Liver (tissue), 9 donors: ENCODE results near the gene SLIT3. TPM values are rescaled to one million over a fixed set of nuclear protein-coding genes. Genes with fewer than 3 reads are reported as not detected.
A peak's percentile ranks its signal among the peaks of the same experiment; 100 is the strongest.

Source experiments
- DNase-seq: peaks from one replicate; pipeline ENCODE4 v3.0.0-alpha.2; 2017; ENCODE audit warnings: low spot score
- H3K27ac ChIP-seq, 2 donors: one replicate each; pipeline ENCODE4 v1.7.0; 2013; ENCODE audit warnings: inconsistent platforms in 2 of 2, low read length in 2 of 2, control low read depth in 1 of 2, low read depth in 1 of 2, mild to moderate bottlenecking in 1 of 2
- H3K27me3 ChIP-seq, 4 donors: one replicate each; pipeline versions ENCODE4 v1.6.1 to v1.7.0; 2013; ENCODE audit warnings: low read length in 3 of 4, inconsistent platforms in 1 of 4, mild to moderate bottlenecking in 1 of 4, moderate library complexity in 1 of 4; ENCODE audit not compliant: control insufficient read depth in 4 of 4, insufficient read depth in 4 of 4
- H3K36me3 ChIP-seq, 4 donors: one replicate each; pipeline versions ENCODE4 v1.6.1 to v1.7.0; 2013; ENCODE audit warnings: low read length in 3 of 4, mild to moderate bottlenecking in 3 of 4, low read depth in 1 of 4, moderate library complexity in 1 of 4; ENCODE audit not compliant: control insufficient read depth in 4 of 4, insufficient read depth in 3 of 4
- H3K4me1 ChIP-seq, 4 donors: one replicate each; pipeline versions ENCODE4 v1.6.1 to v1.7.0; 2013; ENCODE audit warnings: low read length in 3 of 4, mild to moderate bottlenecking in 3 of 4, moderate library complexity in 1 of 4; ENCODE audit not compliant: control insufficient read depth in 4 of 4, insufficient read depth in 4 of 4
- H3K4me3 ChIP-seq, 3 donors: one replicate each; pipeline versions ENCODE4 v1.6.1 to v1.7.0; 2013; ENCODE audit warnings: low read length in 3 of 3, control low read depth in 1 of 3, low read depth in 1 of 3, mild to moderate bottlenecking in 1 of 3
- H3K9ac ChIP-seq, 2 donors: one replicate each; pipeline ENCODE4 v1.7.0; 2013; ENCODE audit warnings: low read length in 2 of 2, mild to moderate bottlenecking in 2 of 2, moderate library complexity in 2 of 2, control low read depth in 1 of 2, low read depth in 1 of 2
- H3K9me3 ChIP-seq, 4 donors: one replicate each; pipeline versions ENCODE4 v1.6.1 to v1.7.0; 2013; ENCODE audit warnings: low read length in 3 of 4; ENCODE audit not compliant: control insufficient read depth in 4 of 4
- ATF3 ChIP-seq: IDR thresholded peaks from 2 replicates; pipeline ENCODE4 v1.6.1; 2016; ENCODE audit warnings: antibody characterized with exemption
- CTCF ChIP-seq: fragments of 150-350 bp; IDR thresholded peaks from 2 replicates; pipeline ENCODE4 v1.5.1; 2017; ENCODE audit warnings: improper control_type of control experiment, low read depth, low read length; ENCODE audit not compliant: missing input control
- EGR1 ChIP-seq, 2 donors: IDR thresholded peaks; 2 replicates each; pipeline ENCODE4 v1.6.1; 2016 to 2018; ENCODE audit warnings: antibody characterized with exemption in 2 of 2, low read depth in 2 of 2
- FOXA1 ChIP-seq: IDR thresholded peaks from 2 replicates; pipeline ENCODE4 v1.6.1; 2016; ENCODE audit warnings: antibody characterized with exemption
- FOXA2 ChIP-seq: IDR thresholded peaks from 2 replicates; pipeline ENCODE4 v1.6.1; 2016; ENCODE audit warnings: antibody characterized with exemption
- GABPA ChIP-seq, 2 donors: IDR thresholded peaks in 1 of 2; conservative IDR thresholded peaks in 1 of 2; 2 replicates each; pipeline ENCODE4 v1.6.1; 2016; ENCODE audit warnings: antibody characterized with exemption in 2 of 2, mild to moderate bottlenecking in 1 of 2, moderate library complexity in 1 of 2
- HNF4A ChIP-seq, 2 donors: conservative IDR thresholded peaks; 2 replicates each; pipeline ENCODE4 v1.6.1; 2016; ENCODE audit warnings: antibody characterized with exemption in 2 of 2, mild to moderate bottlenecking in 2 of 2
- HNF4G ChIP-seq: IDR thresholded peaks from 2 replicates; pipeline ENCODE4 v1.6.1; 2016; ENCODE audit warnings: antibody characterized with exemption
- JUND ChIP-seq, 2 donors: IDR thresholded peaks; 2 replicates each; pipeline ENCODE4 v1.6.1; 2016; ENCODE audit warnings: antibody characterized with exemption in 2 of 2
- MAX ChIP-seq: IDR thresholded peaks from 2 replicates; pipeline ENCODE4 v1.6.1; 2016; ENCODE audit warnings: antibody characterized with exemption
- NR2F2 ChIP-seq: IDR thresholded peaks from 2 replicates; pipeline ENCODE4 v1.6.1; 2016; ENCODE audit warnings: antibody characterized with exemption
- RAD21 ChIP-seq, 2 donors: IDR thresholded peaks; 2 replicates each; pipeline ENCODE4 v1.6.1; 2016; ENCODE audit warnings: antibody characterized with exemption in 2 of 2, mild to moderate bottlenecking in 2 of 2
- RXRA ChIP-seq, 2 donors: IDR thresholded peaks; 2 replicates each; pipeline ENCODE4 v1.6.1; 2017 to 2018; ENCODE audit warnings: antibody characterized with exemption in 2 of 2, mild to moderate bottlenecking in 1 of 2
- SP1 ChIP-seq: IDR thresholded peaks from 2 replicates; pipeline ENCODE4 v1.6.1; 2018; ENCODE audit warnings: antibody characterized with exemption, mild to moderate bottlenecking
- TAF1 ChIP-seq: conservative IDR thresholded peaks from 2 replicates; pipeline ENCODE4 v1.6.1; 2016; ENCODE audit warnings: antibody characterized with exemption, mild to moderate bottlenecking
- YY1 ChIP-seq: IDR thresholded peaks from 2 replicates; pipeline ENCODE4 v1.6.1; 2016; ENCODE audit warnings: antibody characterized with exemption, mild to moderate bottlenecking
- ZBTB33 ChIP-seq: IDR thresholded peaks from 2 replicates; pipeline ENCODE4 v1.6.1; 2016; ENCODE audit warnings: antibody characterized with exemption
- WGBS: extraction: QIAGEN DNeasy Blood & Tissue Kit; methylation state at CpG from one replicate; pipeline ENCODE4 v1.1.7; 2013; 5-methylcytosine and 5-hydroxymethylcytosine counted together
- polyA plus RNA-seq, 2 donors: library from polyadenylated mRNA; stranded (reverse) in 1 of 2; unstranded in 1 of 2; fragments of 200-250 nt in 1 of 2; fragments of >200 nt in 1 of 2; fragmentation: Nextera tagmentation in 1 of 2; extraction: Ambion mirVana in 1 of 2; gene quantifications; one replicate each; pipeline versions ENCODE4 v1.2.1 to v1.2.3, GENCODE V29; 2013 to 2015
- total RNA-seq, 2 donors: library from RNA; depleted of rRNA; stranded (reverse); fragments of >200 nt; gene quantifications; one replicate each; pipeline ENCODE4 v1.2.3, GENCODE V29; 2014
- donor health status: healthy.
- donor health status: healthy.
- donor health status: healthy.
- donor health status: healthy.
- donor health status: healthy.

The SLIT3 gene
- total and polyA plus RNA-seq, 4 donors: 0.61 to 1.3 (median 0.91) TPM

- Histone ChIP-seq H3K27me3 (peaks cover 0 to 6% (median 0%) of the 10 kb centered on the region in 4 donors), H3K36me3 (no peaks in the 10 kb centered on the region), H3K4me3 (no peak overlapping the region), H3K9me3 (no peaks in the 10 kb centered on the region), H3K27ac (no peak overlapping the region), H3K9ac (no peak overlapping the region), H3K4me1 (no peaks in the 10 kb centered on the region)
- 70% methylated on average over 11 of the region's 11 CpGs for WGBS
- TF ChIP-seq RAD21 (IDR thresholded peaks at IDR 0.05): peak in 1 of 2 donors; percentile 23
- TF ChIP-seq CTCF: peak; percentile 15
- no peak for TF ChIP-seq GABPA (IDR thresholded peaks at IDR 0.05 in 1 of 2, conservative IDR thresholded peaks at IDR 0.05 in 1 of 2)
- no peak for TF ChIP-seq HNF4A (conservative IDR thresholded peaks at IDR 0.05)
- no peak for TF ChIP-seq FOXA2
- DNase-seq: no peak
These were observed 297.0 kb downstream of the SLIT3 start for GRCh38 chr5:169003721-169004541.

- Histone ChIP-seq H3K9ac (no peak overlapping the region), H3K4me1 (no peaks in the 10 kb centered on the region), H3K27ac (no peak overlapping the region), H3K9me3 (no peaks in the 10 kb centered on the region), H3K36me3 (no peaks in the 10 kb centered on the region), H3K4me3 (no peak overlapping the region), H3K27me3 (peaks cover 0 to 6% (median 0%) of the 10 kb centered on the region in 4 donors)
- DNase-seq: no peak
- TF ChIP-seq RXRA (IDR thresholded peaks at IDR 0.05) (no peak), HNF4A (conservative IDR thresholded peaks at IDR 0.05) (no peak), GABPA (IDR thresholded peaks at IDR 0.05 in 1 of 2, conservative IDR thresholded peaks at IDR 0.05 in 1 of 2) (no peak), HNF4G (no peak), JUND (IDR thresholded peaks at IDR 0.05) (no peak), FOXA1 (no peak), EGR1 (IDR thresholded peaks at IDR 0.05; ENCODE audit: low read depth in 2 of 2) (no peak), TAF1 (no peak)
- WGBS: 86% methylated on average over 6 of the region's 6 CpGs
These were observed 297.9 kb downstream of the SLIT3 start for GRCh38 chr5:169002953-169003555.

- WGBS: 66% methylated on average over 3 of the region's 3 CpGs
- no peak overlapping the region for H3K4me3 ChIP-seq
- H3K36me3 ChIP-seq: no peaks in the 10 kb centered on the region
- TF ChIP-seq RAD21 (IDR thresholded peaks at IDR 0.05): no peak
- no peak for TF ChIP-seq NR2F2
- no peak for TF ChIP-seq EGR1 (IDR thresholded peaks at IDR 0.05; ENCODE audit: low read depth in 2 of 2)
- no peak for TF ChIP-seq FOXA2
- TF ChIP-seq ATF3: no peak
- TF ChIP-seq RXRA (IDR thresholded peaks at IDR 0.05): no peak
- TF ChIP-seq SP1: no peak
- TF ChIP-seq HNF4G: no peak
- no peak for TF ChIP-seq YY1
- TF ChIP-seq CTCF: no peak
- no peak for TF ChIP-seq GABPA (IDR thresholded peaks at IDR 0.05 in 1 of 2, conservative IDR thresholded peaks at IDR 0.05 in 1 of 2)
- no peak for TF ChIP-seq TAF1
- no peak for TF ChIP-seq ZBTB33
- no peak for TF ChIP-seq MAX
- TF ChIP-seq JUND (IDR thresholded peaks at IDR 0.05): no peak
- TF ChIP-seq HNF4A (conservative IDR thresholded peaks at IDR 0.05): no peak
- no peak for TF ChIP-seq FOXA1
- DNase-seq: no peak
- H3K27me3 ChIP-seq: peaks cover 0 to 6% (median 0%) of the 10 kb centered on the region in 4 donors
- H3K9ac ChIP-seq: no peak overlapping the region
- H3K9me3 ChIP-seq: no peaks in the 10 kb centered on the region
- H3K4me1 ChIP-seq: no peaks in the 10 kb centered on the region
- H3K27ac ChIP-seq: no peak overlapping the region
These were observed 299.5 kb downstream of the SLIT3 start for GRCh38 chr5:169001394-169001793.
